Activated CD8-positive, alpha-beta memory T cell treated with anti-CD3 and anti-CD28 coated beads, Interleukin-2, amount 10 ng/mL, durations not matched to agents 7 days and 5 days (primary cell): ENCODE data around the gene IL4I1. TPM values are rescaled to one million over a fixed set of nuclear protein-coding genes. Genes with fewer than 3 reads are reported as not detected.

Experiments
- ATAC-seq: fragments of 150-1000 bp; cut with Tn5 transposase; one replicate; pipeline ENCODE4 v1.10.0; 2021; ENCODE audit warnings: moderate library complexity
- CTCF ChIA-PET: fragments of 350-600 bp; sonication (Branson Sonifier 250); formaldehyde crosslinking; loops from one replicate; lab custom pipeline; 2021; ENCODE audit warnings: antibody characterized with exemption; lab: Charles Lee
- DNase-seq: peaks from one replicate; pipeline ENCODE4 v3.0.0-alpha.2; 2020
- H3K27ac Mint-ChIP-seq: one replicate; pipeline ENCODE4 v1.8.0; 2021; ENCODE audit warnings: mild to moderate bottlenecking, mixed read lengths
- H3K27me3 Mint-ChIP-seq: one replicate; pipeline ENCODE4 v1.8.0; 2021; ENCODE audit warnings: mixed read lengths
- H3K36me3 Mint-ChIP-seq: one replicate; pipeline ENCODE4 v1.8.0; 2021; ENCODE audit warnings: mild to moderate bottlenecking, mixed read lengths
- H3K4me1 Mint-ChIP-seq: one replicate; pipeline ENCODE4 v1.8.0; 2021; ENCODE audit warnings: mixed read lengths
- H3K4me3 Mint-ChIP-seq: one replicate; pipeline ENCODE4 v1.8.0; 2021; ENCODE audit warnings: mild to moderate bottlenecking, moderate library complexity, mixed read lengths
- H3K9me3 Mint-ChIP-seq: one replicate; pipeline ENCODE4 v1.8.0; 2022; ENCODE audit warnings: low read depth, mixed read lengths
- total RNA-seq, 2 experiments: library from RNA; stranded (reverse); gene quantifications; one replicate each; pipeline ENCODE4 v1.2.3, GENCODE V29; 2021

The IL4I1 gene
- total RNA-seq, 2 experiments from 2014 or later, result 1.7 to 12.3 TPM

- Mint-ChIP-seq H3K4me1 (peaks cover 33% of the 10 kb centered on the region), H3K4me3 (no peak within 1 kb of the TSS), H3K27me3 (no peaks in the 10 kb centered on the region), H3K27ac (no peak within 1 kb of the TSS), H3K9me3 (no peaks in the 10 kb centered on the region), H3K36me3 (peaks cover 5% of the 10 kb centered on the region)
- CTCF ChIA-PET, result interaction anchor here (0.8 to 1.4 kb wide), 5 partner anchors 8 to 200 kb away, joined by 3 to 6 read pairs (median 3); partner anchors contain the start of genes FUZ, PNKP and PRMT1
- peak; percentile 73 for ATAC-seq
- peak; percentile 100 for DNase-seq
These were observed 19.4 kb downstream of the IL4I1 start, which contains the start of the genes AKT1S1 and TBC1D17 for GRCh38 chr19:49877020-49877878. AKT1S1 (minus strand) TSS chr19:49877355; CDS start chr19:49873295, 4,060 bp downstream. TBC1D17 (plus strand) TSS chr19:49877702; CDS start chr19:49877724, 22 bp downstream.

DNA sequence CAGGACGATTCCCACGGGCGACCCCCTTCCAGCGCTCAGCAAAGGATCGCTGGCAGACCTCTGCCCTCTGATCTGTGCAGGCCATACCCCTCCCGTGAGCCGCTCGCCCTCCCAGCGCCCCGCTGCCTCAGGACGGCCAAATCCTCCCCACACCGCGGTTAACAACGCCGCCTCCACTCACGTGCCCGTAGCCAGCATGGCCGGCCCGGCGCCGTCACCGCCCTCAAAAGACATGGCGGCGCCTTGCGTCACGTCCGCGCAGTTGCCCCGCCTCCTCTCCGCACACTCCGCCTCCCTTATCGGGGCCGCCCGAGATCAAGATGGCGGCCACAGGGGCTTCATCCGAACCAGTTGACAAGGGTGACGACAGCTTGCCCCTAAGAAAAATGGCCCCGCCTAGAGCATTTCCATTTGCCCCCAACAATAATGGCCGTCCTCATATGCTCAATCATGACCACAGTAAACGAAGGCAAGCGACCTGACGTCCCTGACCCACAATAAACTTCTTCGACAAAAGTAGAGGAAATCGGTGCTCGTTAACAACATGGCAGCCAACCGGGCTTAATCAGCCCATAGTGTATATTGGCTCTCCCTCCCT is 20.2 kb downstream of the IL4I1 start:
- H3K9me3 Mint-ChIP-seq, result no peaks in the 10 kb centered on the region
- H3K27me3 Mint-ChIP-seq, result no peaks in the 10 kb centered on the region
- ATAC-seq (peak; percentile 61), DNase-seq (peak; percentile 99)
- no peak overlapping the region for H3K27ac Mint-ChIP-seq
- H3K4me1 Mint-ChIP-seq, result peaks cover 40% of the 10 kb centered on the region
- H3K36me3 Mint-ChIP-seq, result peaks cover 4% of the 10 kb centered on the region
- CTCF ChIA-PET, result interaction anchor here (0.8 to 1.4 kb wide), 5 partner anchors 7 to 200 kb away, joined by 3 to 6 read pairs (median 3); partner anchors contain the start of genes FUZ, PNKP and PRMT1
- H3K4me3 Mint-ChIP-seq, result no peak overlapping the region

DNA sequence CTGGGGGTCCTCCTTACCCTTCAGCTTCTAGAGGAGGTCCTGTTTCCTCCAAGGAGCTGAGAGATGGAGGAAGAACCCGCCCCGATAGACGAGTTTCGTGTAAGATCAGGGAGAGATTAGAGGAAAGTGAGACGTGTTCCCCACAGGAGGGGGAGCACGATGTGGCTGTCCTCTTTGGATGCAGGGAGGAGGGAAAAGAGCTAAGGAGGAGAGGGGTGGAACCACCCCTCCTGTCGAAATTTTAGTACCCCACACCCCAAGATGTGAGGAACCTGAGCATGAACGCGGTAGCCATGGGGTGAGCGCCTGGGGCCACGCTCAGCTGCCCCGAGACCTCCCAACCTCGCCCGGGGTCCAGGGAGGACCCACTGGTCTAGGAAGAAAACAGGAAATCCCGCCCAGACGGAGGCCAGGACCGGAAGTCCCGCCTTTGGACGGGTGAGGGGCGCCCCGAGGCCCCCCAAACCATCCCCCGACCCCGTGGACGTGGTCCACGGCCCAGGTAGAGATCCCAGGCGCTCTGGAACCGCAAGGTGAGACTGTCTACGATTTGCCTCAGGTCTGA is 20.7 kb downstream of the IL4I1 start:
- no peak overlapping the region for H3K27ac Mint-ChIP-seq
- peaks cover 2% of the 10 kb centered on the region for H3K36me3 Mint-ChIP-seq
- no peak overlapping the region for H3K4me3 Mint-ChIP-seq
- ATAC-seq, result peak; percentile 9
- H3K4me1 Mint-ChIP-seq, result peaks cover 40% of the 10 kb centered on the region
- peak; percentile 77 for DNase-seq
- CTCF ChIA-PET, result interaction anchor here (1.1 to 1.5 kb wide), 4 partner anchors 14 to 199 kb away, joined by 3 to 6 read pairs (median 4); partner anchors contain the start of genes FUZ and PRMT1
- no peaks in the 10 kb centered on the region for H3K27me3 Mint-ChIP-seq
- H3K9me3 Mint-ChIP-seq, result no peaks in the 10 kb centered on the region

GRCh38 chr19:49875177-49875576 is 21.5 kb downstream of the IL4I1 start:
- H3K27ac Mint-ChIP-seq, result peak overlapping the region; percentile 65
- no peaks in the 10 kb centered on the region for H3K27me3 Mint-ChIP-seq
- DNase-seq (no peak), ATAC-seq (no peak)
- H3K4me3 Mint-ChIP-seq, result no peak overlapping the region
- peaks cover 44% of the 10 kb centered on the region for H3K4me1 Mint-ChIP-seq
- CTCF ChIA-PET, result interaction anchor here (0.6 to 1.5 kb wide), 2 partner anchors 10 to 15 kb away, joined by 3 to 5 read pairs; no protein-coding TSS in a partner anchor
- H3K36me3 Mint-ChIP-seq, result peaks cover 2% of the 10 kb centered on the region
- no peaks in the 10 kb centered on the region for H3K9me3 Mint-ChIP-seq

GRCh38 chr19:49874503-49875157 is 22.1 kb downstream of the IL4I1 start:
- no peak overlapping the region for H3K4me3 Mint-ChIP-seq
- ATAC-seq, result no peak
- H3K27me3 Mint-ChIP-seq, result no peaks in the 10 kb centered on the region
- DNase-seq, result no peak
- CTCF ChIA-PET, result interaction anchor here (0.6 to 1.5 kb wide), 2 partner anchors 9 to 15 kb away, joined by 3 to 5 read pairs; no protein-coding TSS in a partner anchor
- no peaks in the 10 kb centered on the region for H3K9me3 Mint-ChIP-seq
- H3K4me1 Mint-ChIP-seq, result peaks cover 46% of the 10 kb centered on the region
- H3K36me3 Mint-ChIP-seq, result peaks cover 2% of the 10 kb centered on the region
- peak overlapping the region; percentile 65 for H3K27ac Mint-ChIP-seq

GRCh38 chr19:49873834-49874233 is 22.9 kb downstream of the IL4I1 start:
- peaks cover 39% of the 10 kb centered on the region for H3K4me1 Mint-ChIP-seq
- DNase-seq (no peak), ATAC-seq (no peak)
- no peak overlapping the region for H3K27ac Mint-ChIP-seq
- no peak overlapping the region for H3K4me3 Mint-ChIP-seq
- no peaks in the 10 kb centered on the region for H3K9me3 Mint-ChIP-seq
- CTCF ChIA-PET, result no interaction called here
- H3K27me3 Mint-ChIP-seq, result no peaks in the 10 kb centered on the region
- no peaks in the 10 kb centered on the region for H3K36me3 Mint-ChIP-seq

GRCh38 chr19:49873129-49873521 is 23.6 kb downstream of the IL4I1 start:
- Mint-ChIP-seq H3K4me1 (peaks cover 40% of the 10 kb centered on the region), H3K27me3 (no peaks in the 10 kb centered on the region), H3K4me3 (no peak overlapping the region), H3K27ac (no peak overlapping the region), H3K9me3 (no peaks in the 10 kb centered on the region), H3K36me3 (no peaks in the 10 kb centered on the region)
- ATAC-seq (no peak), DNase-seq (no peak)
- CTCF ChIA-PET, result no interaction called here

DNA sequence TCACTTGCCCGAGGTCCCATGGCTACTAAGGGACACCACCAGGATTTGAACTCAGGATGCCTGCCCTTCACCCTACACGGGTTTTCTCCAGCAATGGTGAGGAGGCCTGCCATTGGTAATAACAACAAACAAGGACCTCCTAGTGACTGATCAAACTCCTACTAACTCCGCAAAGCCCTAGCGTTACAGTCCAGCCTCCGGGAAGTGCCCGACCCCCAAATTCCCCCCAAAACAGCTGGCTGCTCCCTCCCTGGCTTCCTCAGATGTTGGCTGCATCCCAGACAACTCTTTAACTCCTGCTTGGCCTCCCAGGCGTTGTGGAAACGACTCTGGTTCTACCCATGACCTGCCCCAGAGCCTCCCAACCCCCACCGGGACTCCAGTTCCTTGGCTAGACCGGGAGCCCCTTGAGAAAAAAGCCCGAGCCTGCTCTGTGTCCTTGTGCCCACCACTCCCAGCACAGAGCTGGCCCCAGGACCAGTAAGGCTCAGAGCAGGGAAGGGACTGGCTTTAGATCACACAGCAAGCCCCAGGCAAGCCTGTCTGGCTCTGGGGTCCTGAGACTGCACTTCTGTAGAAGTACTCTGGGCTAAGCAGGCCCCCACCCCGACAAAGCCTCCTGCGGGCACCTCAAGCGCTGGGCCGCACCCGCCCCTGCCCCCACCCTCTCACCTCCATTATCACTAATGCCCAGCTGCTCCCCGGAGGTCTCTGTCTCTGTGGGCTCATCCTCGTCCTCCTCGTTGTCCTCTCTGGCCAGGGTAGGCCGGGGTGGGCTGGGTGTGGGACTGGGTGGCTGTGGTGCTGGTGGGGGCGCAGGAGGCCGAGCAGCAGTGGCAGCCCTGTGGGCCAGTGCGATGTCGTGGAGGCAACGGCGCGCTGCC is 24.2 kb downstream of the IL4I1 start:
- DNase-seq (no peak), ATAC-seq (no peak)
- CTCF ChIA-PET, result no interaction called here
- Mint-ChIP-seq H3K4me3 (no peak overlapping the region), H3K9me3 (no peaks in the 10 kb centered on the region), H3K36me3 (no peaks in the 10 kb centered on the region), H3K4me1 (peaks cover 44% of the 10 kb centered on the region), H3K27ac (peak overlapping the region; percentile 69), H3K27me3 (no peaks in the 10 kb centered on the region)

- Mint-ChIP-seq H3K27me3 (no peaks in the 10 kb centered on the region), H3K4me1 (peaks cover 50% of the 10 kb centered on the region), H3K4me3 (no peak overlapping the region), H3K27ac (no peak overlapping the region), H3K36me3 (no peaks in the 10 kb centered on the region), H3K9me3 (no peaks in the 10 kb centered on the region)
- CTCF ChIA-PET, result no interaction called here
- no peak for DNase-seq
- ATAC-seq, result no peak
These were observed 25.2 kb downstream of the IL4I1 start for GRCh38 chr19:49871349-49871985.

DNA sequence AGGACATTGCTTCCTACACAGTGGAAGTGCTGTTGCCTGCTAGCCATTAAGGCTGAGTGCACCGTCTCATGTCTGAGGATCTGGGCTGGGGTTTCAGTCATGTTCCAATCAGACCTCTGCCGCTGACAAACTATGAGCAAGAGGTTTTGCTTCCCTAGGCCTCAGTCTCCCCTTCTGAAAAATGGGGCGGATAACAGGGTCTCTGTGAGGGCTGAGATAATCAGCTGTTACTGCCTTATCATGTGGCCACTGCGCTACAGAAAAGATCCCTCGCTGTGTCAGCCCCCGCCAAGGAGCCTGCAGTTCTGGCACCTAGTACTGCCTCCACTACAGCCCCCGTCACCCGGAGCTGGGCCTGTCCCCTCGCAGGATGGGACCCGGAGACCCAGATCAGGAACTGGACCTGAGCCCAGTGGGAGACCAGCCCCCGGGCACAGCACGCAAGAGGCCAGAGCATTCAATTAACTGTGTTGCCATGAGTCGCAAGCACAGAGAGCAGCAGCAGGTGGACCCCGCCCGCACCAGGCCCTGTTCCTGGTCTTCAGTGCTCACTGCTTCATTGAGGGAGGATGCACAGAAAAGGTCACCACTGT is 26.3 kb downstream of the IL4I1 start:
- H3K27me3 Mint-ChIP-seq, result no peaks in the 10 kb centered on the region
- H3K27ac Mint-ChIP-seq, result no peak overlapping the region
- peaks cover 5% of the 10 kb centered on the region for H3K36me3 Mint-ChIP-seq
- no peak for DNase-seq
- H3K4me1 Mint-ChIP-seq, result peaks cover 54% of the 10 kb centered on the region
- no peak overlapping the region for H3K4me3 Mint-ChIP-seq
- ATAC-seq, result no peak
- CTCF ChIA-PET, result interaction anchor here (1.3 to 2.0 kb wide), 3 partner anchors 19 to 58 kb away, joined by 4 to 11 read pairs (median 7); partner anchors contain the start of gene ATF5
- H3K9me3 Mint-ChIP-seq, result no peaks in the 10 kb centered on the region

DNA sequence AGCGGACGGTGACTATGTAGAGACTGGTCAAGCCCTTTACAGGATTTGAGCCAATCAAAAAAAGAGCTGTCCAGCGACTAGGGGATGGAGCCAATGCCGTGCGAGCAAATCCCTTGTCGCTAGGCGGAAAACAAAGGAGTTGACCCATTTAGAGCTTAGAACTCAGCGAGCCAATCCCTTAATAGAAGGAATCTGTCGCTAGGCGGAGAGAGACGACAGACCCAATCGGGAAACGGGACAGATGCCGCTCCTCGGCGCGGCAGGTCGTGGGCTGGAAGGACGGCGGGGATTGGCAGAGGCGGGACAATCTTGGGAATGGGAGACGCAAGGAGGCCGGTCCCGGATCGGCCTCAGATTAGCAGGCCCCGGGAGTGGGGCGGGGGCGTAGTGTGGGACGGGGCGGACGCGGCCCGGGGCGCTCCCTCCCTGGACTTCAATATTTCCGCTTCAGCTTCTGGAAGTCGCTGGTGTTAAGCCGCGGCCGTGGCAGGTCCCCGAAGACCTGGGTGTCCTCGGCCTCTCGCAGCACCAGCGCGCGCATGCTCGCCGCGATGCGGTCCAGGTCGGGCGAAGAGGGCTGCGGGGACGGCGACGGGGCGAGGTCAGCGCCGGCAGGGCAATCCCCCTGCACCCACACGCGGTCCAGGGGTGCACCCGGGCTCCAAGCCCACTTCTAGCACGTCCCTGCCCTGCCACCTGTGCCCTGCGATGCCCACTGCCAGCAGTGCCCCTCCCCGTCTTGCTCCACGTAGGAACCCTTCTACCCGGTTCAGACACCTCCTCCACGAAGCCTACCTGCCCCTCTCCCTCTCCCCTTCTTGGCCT is 27.0 kb downstream of the IL4I1 start:
- no peak overlapping the region for H3K4me3 Mint-ChIP-seq
- peak; percentile 97 for DNase-seq
- CTCF ChIA-PET, result interaction anchor here (0.6 to 2.0 kb wide), 8 partner anchors 7 to 363 kb away, joined by 3 to 11 read pairs (median 4); partner anchors contain the start of genes AKT1S1 and ATF5
- no peaks in the 10 kb centered on the region for H3K9me3 Mint-ChIP-seq
- peaks cover 9% of the 10 kb centered on the region for H3K36me3 Mint-ChIP-seq
- peaks cover 53% of the 10 kb centered on the region for H3K4me1 Mint-ChIP-seq
- H3K27me3 Mint-ChIP-seq, result no peaks in the 10 kb centered on the region
- no peak overlapping the region for H3K27ac Mint-ChIP-seq
- peak; percentile 85 for ATAC-seq
